ENCODE measurements around the gene UBP1. TPM values are rescaled to one million over a fixed set of nuclear protein-coding genes. Genes with fewer than 3 reads are reported as not detected.
A peak's percentile ranks its signal among the peaks of the same experiment; 100 is the strongest.

The UBP1 gene
- total RNA-seq, 1 experiment from 2014 or later: 90.8 TPM

- Mint-ChIP-seq H3K4me1 (ENCODE audit: low read depth, unreplicated experiment) (peaks cover 23% of the 10 kb centered on the region), H3K27ac (ENCODE audit: unreplicated experiment) (peak overlapping the region; percentile 99), H3K4me3 (ENCODE audit: unreplicated experiment) (peak overlapping the region; percentile 98), H3K27me3 (ENCODE audit: insufficient read depth, unreplicated experiment) (no peaks in the 10 kb centered on the region), H3K9me3 (ENCODE audit: unreplicated experiment) (no peaks in the 10 kb centered on the region), H3K36me3 (ENCODE audit: insufficient read depth, unreplicated experiment) (peaks cover 26% of the 10 kb centered on the region)
- Histone ChIP-seq H3K4me3 (ENCODE audit: low read depth, low read length) (peak overlapping the region; percentile 48), H3K27me3 (replicated peaks; ENCODE audit: control insufficient read depth, insufficient read depth, low read length) (no peaks in the 10 kb centered on the region), H3K4me1 (peaks cover 30% of the 10 kb centered on the region), H3K9me3 (no peaks in the 10 kb centered on the region), H3K36me3 (ENCODE audit: control insufficient read depth, insufficient read depth, low read length) (no peaks in the 10 kb centered on the region)
- DNase-seq: peak in 1 of 2 experiments; percentile 14
- TSS peak; percentile 98 for BruUV-seq (replicated peaks)
- intact Hi-C loops (cut with micrococcal nuclease; ENCODE audit: unreplicated experiment): loop anchor here (2.0 to 5.0 kb wide), 4 partner anchors 41 to 346 kb away; partner anchors contain the start of gene CLASP2
- TF ChIP-seq CTCF (IDR thresholded peaks at IDR 0.05; ENCODE audit: insufficient read depth in 1 of 2, low read depth in 1 of 2, low read length in 1 of 2, severe bottlenecking in 1 of 2, unreplicated experiment in 1 of 2): no peak
- CTCF ChIA-PET: interaction anchor here (0.6 to 1.0 kb wide), 3 partner anchors 34 to 140 kb away, joined by 3 to 7 read pairs (median 3); no protein-coding TSS in a partner anchor
- POLR2A ChIA-PET: interaction anchor here (0.9 to 1.8 kb wide), 3 partner anchors 140 to 357 kb away, joined by 3 to 17 read pairs (median 4); partner anchors contain the start of genes CLASP2 and PDCD6IP
These were observed 1.2 kb upstream of the UBP1 start for GRCh38 chr3:33441225-33441976.

- peak overlapping the region; percentile 99 for H3K27ac Mint-ChIP-seq (ENCODE audit: unreplicated experiment)
- no peaks in the 10 kb centered on the region for H3K27me3 Mint-ChIP-seq (ENCODE audit: insufficient read depth, unreplicated experiment)
- no peak for TF ChIP-seq CTCF (IDR thresholded peaks at IDR 0.05; ENCODE audit: insufficient read depth in 1 of 2, low read depth in 1 of 2, low read length in 1 of 2, severe bottlenecking in 1 of 2, unreplicated experiment in 1 of 2)
- Histone ChIP-seq H3K4me1 (peaks cover 30% of the 10 kb centered on the region), H3K9me3 (no peaks in the 10 kb centered on the region), H3K4me3 (ENCODE audit: low read depth, low read length) (peak overlapping the region; percentile 100), H3K27me3 (replicated peaks; ENCODE audit: control insufficient read depth, insufficient read depth, low read length) (no peaks in the 10 kb centered on the region), H3K36me3 (ENCODE audit: control insufficient read depth, insufficient read depth, low read length) (no peaks in the 10 kb centered on the region)
- CTCF ChIA-PET: interaction anchor here (1.0 to 1.1 kb wide), 3 partner anchors 11 to 348 kb away, joined by 3 to 8 read pairs (median 3); no protein-coding TSS in a partner anchor
- DNase-seq: peak in 1 of 2 experiments; percentile 47
- H3K4me3 Mint-ChIP-seq (ENCODE audit: unreplicated experiment): peak overlapping the region; percentile 98
- peaks cover 26% of the 10 kb centered on the region for H3K36me3 Mint-ChIP-seq (ENCODE audit: insufficient read depth, unreplicated experiment)
- POLR2A ChIA-PET: interaction anchor here (0.5 to 1.8 kb wide), 7 partner anchors 57 to 395 kb away, joined by 3 to 17 read pairs (median 4); partner anchors contain the start of genes CLASP2, GLB1, PDCD6IP and TMPPE
- intact Hi-C loops (cut with micrococcal nuclease; ENCODE audit: unreplicated experiment): loop anchor here (2.0 to 5.0 kb wide), 4 partner anchors 43 to 348 kb away; partner anchors contain the start of gene CLASP2
- no peaks in the 10 kb centered on the region for H3K9me3 Mint-ChIP-seq (ENCODE audit: unreplicated experiment)
- peaks cover 23% of the 10 kb centered on the region for H3K4me1 Mint-ChIP-seq (ENCODE audit: low read depth, unreplicated experiment)
- no TSS peak for BruUV-seq (replicated peaks)
These were observed 468 bp downstream of the UBP1 start for GRCh38 chr3:33439546-33440327.

Measured in Caco-2 (cell line).